Measurements from ENCODE around the gene GAS2L3.

The GAS2L3 gene

DNA sequence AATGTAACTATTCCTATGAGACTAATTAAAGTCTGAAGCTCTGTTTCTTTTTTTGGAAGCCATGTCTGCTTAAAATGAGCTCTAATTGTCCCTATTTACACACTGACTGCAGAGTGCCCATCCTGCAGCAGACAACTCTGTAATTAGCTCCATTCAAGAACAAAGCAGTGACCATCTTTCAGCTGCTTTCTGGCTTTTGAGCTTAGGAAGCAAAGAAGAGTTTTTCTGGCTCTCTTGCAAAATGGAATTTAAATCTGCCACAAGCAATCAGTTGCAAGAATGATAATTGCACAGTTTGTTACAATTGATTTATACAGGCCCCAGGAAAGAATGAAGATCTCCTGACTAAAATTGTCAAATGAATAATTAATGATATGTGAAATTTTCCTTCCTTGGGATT, 83.4 kb downstream of the GAS2L3 start:
- TF ChIP-seq, protein P1, sequence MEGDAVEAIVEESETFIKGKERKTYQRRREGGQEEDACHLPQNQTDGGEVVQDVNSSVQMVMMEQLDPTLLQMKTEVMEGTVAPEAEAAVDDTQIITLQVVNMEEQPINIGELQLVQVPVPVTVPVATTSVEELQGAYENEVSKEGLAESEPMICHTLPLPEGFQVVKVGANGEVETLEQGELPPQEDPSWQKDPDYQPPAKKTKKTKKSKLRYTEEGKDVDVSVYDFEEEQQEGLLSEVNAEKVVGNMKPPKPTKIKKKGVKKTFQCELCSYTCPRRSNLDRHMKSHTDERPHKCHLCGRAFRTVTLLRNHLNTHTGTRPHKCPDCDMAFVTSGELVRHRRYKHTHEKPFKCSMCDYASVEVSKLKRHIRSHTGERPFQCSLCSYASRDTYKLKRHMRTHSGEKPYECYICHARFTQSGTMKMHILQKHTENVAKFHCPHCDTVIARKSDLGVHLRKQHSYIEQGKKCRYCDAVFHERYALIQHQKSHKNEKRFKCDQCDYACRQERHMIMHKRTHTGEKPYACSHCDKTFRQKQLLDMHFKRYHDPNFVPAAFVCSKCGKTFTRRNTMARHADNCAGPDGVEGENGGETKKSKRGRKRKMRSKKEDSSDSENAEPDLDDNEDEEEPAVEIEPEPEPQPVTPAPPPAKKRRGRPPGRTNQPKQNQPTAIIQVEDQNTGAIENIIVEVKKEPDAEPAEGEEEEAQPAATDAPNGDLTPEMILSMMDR (IDR thresholded peaks at IDR 0.05; ENCODE audit: low read length) = no peak
- no peak for TF ChIP-seq EZH2 (optimal IDR thresholded peaks at IDR 0.05; ENCODE audit: low read depth, low read length)
- no peak for TF ChIP-seq EZH2phosphoT487 (IDR thresholded peaks at IDR 0.05; ENCODE audit: low read length)
- Histone ChIP-seq H3K9me2 (replicated peaks; ENCODE audit: insufficient read depth, low read length) (no peaks in the 10 kb centered on the region), H3K36me3 (replicated peaks; ENCODE audit: insufficient read depth, low read length) (no peaks in the 10 kb centered on the region), H3K4me2 (ENCODE audit: low read depth, low read length) (no peak overlapping the region), H3F3A (ENCODE audit: insufficient read depth, low read length) (no peaks in the 10 kb centered on the region), H3K9ac (ENCODE audit: low read length) (no peak overlapping the region), H3K4me3 (ENCODE audit: low read length) (no peak overlapping the region), H3K27ac (ENCODE audit: low read length) (no peak overlapping the region), H2AFZ (ENCODE audit: low read length) (no peak overlapping the region), H3K79me2 (ENCODE audit: low read length) (no peaks in the 10 kb centered on the region), H4K20me1 (ENCODE audit: insufficient read depth, low read length) (no peaks in the 10 kb centered on the region), H3K27me3 (replicated peaks; ENCODE audit: insufficient read depth, low read length) (no peaks in the 10 kb centered on the region), H3K4me1 (ENCODE audit: low read length) (no peaks in the 10 kb centered on the region), H3K9me3 (replicated peaks; ENCODE audit: insufficient read depth, low read length) (no peaks in the 10 kb centered on the region)
- DNase-seq = no peak

DNA sequence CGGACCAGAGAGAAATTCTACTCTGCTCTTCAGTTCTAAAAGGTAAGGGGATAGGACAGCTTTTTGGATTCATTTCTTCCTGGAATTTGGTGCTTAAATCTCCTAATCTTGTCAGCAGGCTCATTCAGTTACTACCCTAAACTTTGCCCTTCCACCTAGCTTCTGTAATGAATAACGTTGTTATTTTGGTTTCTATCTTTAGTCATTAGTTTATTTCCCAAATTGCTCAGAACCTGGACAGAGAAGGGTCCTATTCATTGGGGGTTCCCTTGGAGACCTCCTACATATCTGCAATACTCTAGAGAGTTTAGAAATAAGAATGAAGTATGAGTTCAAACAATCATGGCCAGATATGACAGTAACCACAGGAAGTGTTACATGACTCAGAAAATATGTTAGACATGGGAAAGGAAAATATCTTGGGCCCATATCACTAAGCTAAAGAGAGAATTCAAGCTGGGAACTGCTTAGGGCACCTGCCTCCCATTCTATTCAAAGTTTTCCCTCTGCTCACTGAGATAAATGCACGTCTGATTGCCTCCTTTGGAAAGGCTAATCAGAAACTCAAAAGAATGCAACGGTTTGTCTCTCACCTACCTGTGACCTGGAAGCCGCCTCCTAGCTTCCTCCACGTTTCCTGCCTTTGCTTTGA, 87.9 kb downstream of the GAS2L3 start:
- H3K4me3 ChIP-seq (ENCODE audit: low read length) = no peak overlapping the region
- DNase-seq = no peak
- no peak overlapping the region for H3K9ac ChIP-seq (ENCODE audit: low read length)
- H4K20me1 ChIP-seq (ENCODE audit: insufficient read depth, low read length) = no peaks in the 10 kb centered on the region
- no peak overlapping the region for H3K4me2 ChIP-seq (ENCODE audit: low read depth, low read length)
- H3K36me3 ChIP-seq (replicated peaks; ENCODE audit: insufficient read depth, low read length) = no peaks in the 10 kb centered on the region
- no peaks in the 10 kb centered on the region for H3F3A ChIP-seq (ENCODE audit: insufficient read depth, low read length)
- H2AFZ ChIP-seq (ENCODE audit: low read length) = no peak overlapping the region
- H3K27ac ChIP-seq (ENCODE audit: low read length) = no peak overlapping the region
- H3K9me2 ChIP-seq (replicated peaks; ENCODE audit: insufficient read depth, low read length) = no peaks in the 10 kb centered on the region
- TF ChIP-seq EZH2 (optimal IDR thresholded peaks at IDR 0.05; ENCODE audit: low read depth, low read length) = no peak
- TF ChIP-seq, protein P1 (IDR thresholded peaks at IDR 0.05; ENCODE audit: low read length) = no peak
- no peak for TF ChIP-seq EZH2phosphoT487 (IDR thresholded peaks at IDR 0.05; ENCODE audit: low read length)
- H3K27me3 ChIP-seq (replicated peaks; ENCODE audit: insufficient read depth, low read length) = no peaks in the 10 kb centered on the region
- H3K9me3 ChIP-seq (replicated peaks; ENCODE audit: insufficient read depth, low read length) = no peaks in the 10 kb centered on the region
- no peaks in the 10 kb centered on the region for H3K79me2 ChIP-seq (ENCODE audit: low read length)
- H3K4me1 ChIP-seq (ENCODE audit: low read length) = no peaks in the 10 kb centered on the region

DNA sequence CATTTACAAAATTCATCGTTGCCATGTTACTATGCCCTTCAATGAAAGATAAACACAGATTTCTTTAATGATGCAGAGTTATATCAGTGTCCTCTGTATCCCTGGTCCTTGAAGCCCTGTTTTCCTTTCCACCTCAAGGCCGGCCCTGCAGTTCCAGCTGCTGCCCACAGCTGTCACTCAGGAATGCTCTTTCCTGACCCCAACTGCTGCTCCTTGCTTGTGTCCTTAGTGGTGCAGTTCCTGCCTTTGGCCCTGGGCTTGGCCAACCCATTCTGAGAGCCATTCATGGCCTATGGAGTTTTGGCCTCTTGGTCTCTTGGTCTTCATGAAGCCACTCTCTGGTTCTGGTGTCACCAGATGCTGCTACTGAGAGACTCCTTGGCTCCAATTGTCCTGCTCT, 93.1 kb downstream of the GAS2L3 start:
- DNase-seq = no peak
- no peak overlapping the region for H3K27ac ChIP-seq (ENCODE audit: low read length)

More for the DNA sequence above, 93.1 kb downstream of the GAS2L3 start:
- Histone ChIP-seq H3K4me2 (ENCODE audit: low read depth, low read length) (no peak overlapping the region), H3K9me2 (replicated peaks; ENCODE audit: insufficient read depth, low read length) (no peaks in the 10 kb centered on the region), H3K4me3 (ENCODE audit: low read length) (no peak overlapping the region), H3K79me2 (ENCODE audit: low read length) (no peaks in the 10 kb centered on the region), H3F3A (ENCODE audit: insufficient read depth, low read length) (no peaks in the 10 kb centered on the region), H2AFZ (ENCODE audit: low read length) (no peak overlapping the region), H3K36me3 (replicated peaks; ENCODE audit: insufficient read depth, low read length) (no peaks in the 10 kb centered on the region), H3K9me3 (replicated peaks; ENCODE audit: insufficient read depth, low read length) (no peaks in the 10 kb centered on the region), H3K9ac (ENCODE audit: low read length) (no peak overlapping the region), H4K20me1 (ENCODE audit: insufficient read depth, low read length) (no peaks in the 10 kb centered on the region), H3K27me3 (replicated peaks; ENCODE audit: insufficient read depth, low read length) (no peaks in the 10 kb centered on the region), H3K4me1 (ENCODE audit: low read length) (no peaks in the 10 kb centered on the region)
- TF ChIP-seq EZH2 (optimal IDR thresholded peaks at IDR 0.05; ENCODE audit: low read depth, low read length) = no peak
- TF ChIP-seq, protein P1 (IDR thresholded peaks at IDR 0.05; ENCODE audit: low read length) = no peak
- TF ChIP-seq EZH2phosphoT487 (IDR thresholded peaks at IDR 0.05; ENCODE audit: low read length) = no peak
